ENCODE measurements around the gene IPO9.

GRCh38 chr1:201884425-201884824 is 55.5 kb downstream of the IPO9 start:
- no peak for TF ChIP-seq CTCF (conservative IDR thresholded peaks at IDR 0.05 in 1 of 2, IDR thresholded peaks at IDR 0.05 in 1 of 2; ENCODE audit: low read depth in 1 of 2, low read length in 2 of 2)
- no peak for TF ChIP-seq EZH2 (IDR thresholded peaks at IDR 0.05; ENCODE audit: low read length, missing control alignments)
